HG03045 (cell line): ENCODE data around the gene CCP110.

Source experiments
- ATAC-seq: cut with Tn5 transposase; IDR thresholded peaks from one replicate; pipeline ENCODE4 v1.9.1; 2021; ENCODE audit warnings: mild to moderate bottlenecking, moderate library complexity; ENCODE audit not compliant: unreplicated experiment

CCP110 gene

GRCh38 chr16:19595043-19595767, 71.5 kb downstream of the CCP110 start:
- no peak for ATAC-seq

- ATAC-seq = no peak
Observed at GRCh38 chr16:19598805-19599510, 75.2 kb downstream of the CCP110 start.

- ATAC-seq = no peak
Observed at GRCh38 chr16:19599968-19600716, 76.4 kb downstream of the CCP110 start.

GRCh38 chr16:19601083-19601976, 77.6 kb downstream of the CCP110 start:
- ATAC-seq = no peak
